ENCODE data around the gene TMEM245. TPM values are rescaled to one million over a fixed set of nuclear protein-coding genes. Genes with fewer than 3 reads are reported as not detected.

TMEM245 gene
- total and polyA plus RNA-seq, 2 donors (not counting 1 experiment from before 2014, with no cell fraction given), result 6.3 to 34.3 TPM

- no peaks in the 10 kb centered on the region for H3K4me1 Mint-ChIP-seq
- no peak overlapping the region for H3K4me3 ChIP-seq (ENCODE audit: control extremely low read depth in 1 of 5, extremely low read depth in 1 of 5, insufficient read depth in 1 of 5, low read depth in 2 of 5, low read length in 4 of 5)
- no peaks in the 10 kb centered on the region for H3K79me2 ChIP-seq (ENCODE audit: control insufficient read depth, insufficient read depth, low read length)
- no peaks in the 10 kb centered on the region for H3K9me3 Mint-ChIP-seq (ENCODE audit: insufficient read depth)
- DNase-seq (no peak), ATAC-seq (ENCODE audit: low read depth) (no peak)
- H2AFZ ChIP-seq (ENCODE audit: insufficient read depth, low read depth, low read length, poor library complexity, severe bottlenecking), result no peak overlapping the region
- TF ChIP-seq EZH2 (IDR thresholded peaks at IDR 0.05; ENCODE audit: borderline replicate concordance, insufficient read depth, low read depth, low read length, poor library complexity, severe bottlenecking) (no peak), CTCF (IDR thresholded peaks at IDR 0.05) (no peak)
- H3K27ac ChIP-seq (ENCODE audit: low read length in 2 of 2), result no peak overlapping the region
- peaks cover 5 to 50% of the 10 kb centered on the region in 2 experiments for H3K36me3 ChIP-seq (replicated peaks in 1 of 2; ENCODE audit: control extremely low read depth in 1 of 2, control insufficient read depth in 1 of 2, extremely low read depth in 1 of 2, insufficient read depth in 2 of 2, low read length in 1 of 2)
- no peak overlapping the region for H3K27ac Mint-ChIP-seq
- H3K4me3 Mint-ChIP-seq, result no peak overlapping the region
- no peak overlapping the region for H3K9ac ChIP-seq (ENCODE audit: low read length)
- 86% methylated on average over 1 of the region's 2 CpGs for WGBS (ENCODE audit: insufficient coverage)
- ChIA-PET POLR2A (interaction anchor here (0.6 kb wide), 2 partner anchors 39 to 64 kb away, joined by 3 read pairs; no protein-coding TSS in a partner anchor), CTCF (no interaction called here)
- no peaks in the 10 kb centered on the region for H3K9me3 ChIP-seq (ENCODE audit: control extremely low read depth in 1 of 3, control insufficient read depth in 2 of 3, insufficient read depth in 1 of 3, low read length in 2 of 3)
- no peak overlapping the region for H3K4me2 ChIP-seq (replicated peaks; ENCODE audit: low read depth, low read length, poor library complexity, severe bottlenecking)
- intact Hi-C loops (cut with micrococcal nuclease), result no loop called here
- no peaks in the 10 kb centered on the region for H3K27me3 Mint-ChIP-seq
- no peaks in the 10 kb centered on the region for H3K4me1 ChIP-seq (ENCODE audit: control insufficient read depth in 2 of 2, insufficient read depth in 2 of 2, low read length in 2 of 2)
- H3K27me3 ChIP-seq (replicated peaks in 1 of 4; ENCODE audit: control extremely low read depth in 1 of 4, control insufficient read depth in 3 of 4, insufficient read depth in 4 of 4, low read length in 3 of 4), result no peaks in the 10 kb centered on the region
- no peaks in the 10 kb centered on the region for H4K20me1 ChIP-seq (ENCODE audit: control insufficient read depth, insufficient read depth, low read length, poor library complexity, severe bottlenecking)
These were observed 67.3 kb downstream of the TMEM245 start for GRCh38 chr9:109052416-109052815.

- no CpG with 5 or more reads among the region's 1 CpG for WGBS (ENCODE audit: insufficient coverage)
- Histone ChIP-seq H3K9ac (ENCODE audit: low read length) (no peak overlapping the region), H3K9me3 (ENCODE audit: control extremely low read depth in 1 of 3, control insufficient read depth in 2 of 3, insufficient read depth in 1 of 3, low read length in 2 of 3) (no peaks in the 10 kb centered on the region), H3K79me2 (ENCODE audit: control insufficient read depth, insufficient read depth, low read length) (no peaks in the 10 kb centered on the region), H2AFZ (ENCODE audit: insufficient read depth, low read depth, low read length, poor library complexity, severe bottlenecking) (no peak overlapping the region), H3K36me3 (replicated peaks in 1 of 2; ENCODE audit: control extremely low read depth in 1 of 2, control insufficient read depth in 1 of 2, extremely low read depth in 1 of 2, insufficient read depth in 2 of 2, low read length in 1 of 2) (peaks cover 4 to 47% of the 10 kb centered on the region in 2 experiments), H3K27ac (ENCODE audit: low read length in 2 of 2) (no peak overlapping the region), H3K4me2 (replicated peaks; ENCODE audit: low read depth, low read length, poor library complexity, severe bottlenecking) (no peak overlapping the region), H3K27me3 (replicated peaks in 1 of 4; ENCODE audit: control extremely low read depth in 1 of 4, control insufficient read depth in 3 of 4, insufficient read depth in 4 of 4, low read length in 3 of 4) (no peaks in the 10 kb centered on the region), H3K4me1 (ENCODE audit: control insufficient read depth in 2 of 2, insufficient read depth in 2 of 2, low read length in 2 of 2) (no peaks in the 10 kb centered on the region), H4K20me1 (ENCODE audit: control insufficient read depth, insufficient read depth, low read length, poor library complexity, severe bottlenecking) (no peaks in the 10 kb centered on the region), H3K4me3 (ENCODE audit: control extremely low read depth in 1 of 5, extremely low read depth in 1 of 5, insufficient read depth in 1 of 5, low read depth in 2 of 5, low read length in 4 of 5) (no peak overlapping the region)
- intact Hi-C loops (cut with micrococcal nuclease), result no loop called here
- H3K27ac Mint-ChIP-seq, result no peak overlapping the region
- no peak overlapping the region for H3K4me3 Mint-ChIP-seq
- no peaks in the 10 kb centered on the region for H3K27me3 Mint-ChIP-seq
- CTCF ChIA-PET, result no interaction called here
- ATAC-seq (ENCODE audit: low read depth) (no peak), DNase-seq (no peak)
- POLR2A ChIA-PET, result no interaction called here
- TF ChIP-seq EZH2 (IDR thresholded peaks at IDR 0.05; ENCODE audit: borderline replicate concordance, insufficient read depth, low read depth, low read length, poor library complexity, severe bottlenecking), result no peak
- no peaks in the 10 kb centered on the region for H3K9me3 Mint-ChIP-seq (ENCODE audit: insufficient read depth)
- no peaks in the 10 kb centered on the region for H3K4me1 Mint-ChIP-seq
These were observed 68.0 kb downstream of the TMEM245 start for GRCh38 chr9:109051733-109052132.
